SK-N-MC (cell line): ENCODE results near the gene SLC2A5.

Experiments
- DNase-seq: peaks from one replicate; pipeline ENCODE4 v3.0.0-alpha.2; 2011; ENCODE audit warnings: low read depth, low spot score
- H3K27ac ChIP-seq: fragments of 200-600 bp; sonication (generic); 2 replicates; pipeline ENCODE4 v1.5.1; 2016; ENCODE audit warnings: mixed run types
- H3K36me3 ChIP-seq: fragments of 200-600 bp; sonication (generic); 2 replicates; pipeline ENCODE4 v1.6.1; 2017; ENCODE audit warnings: antibody characterized with exemption, low read length, mixed read lengths; ENCODE audit not compliant: insufficient read depth
- H3K4me3 ChIP-seq: fragments of 200-600 bp; sonication (generic); 2 replicates; pipeline ENCODE4 v1.5.1; 2016
- H3K9ac ChIP-seq: fragments of 200-600 bp; sonication (generic); 2 replicates; pipeline ENCODE4 v1.8.0; 2017; ENCODE audit warnings: mixed run types, mixed read lengths; ENCODE audit not compliant: insufficient read length
- H3K9me3 ChIP-seq: fragments of 200-600 bp; sonication (generic); 2 replicates; pipeline ENCODE4 v1.6.1; 2017; ENCODE audit warnings: low read depth, mild to moderate bottlenecking, antibody characterized with exemption, low read length, moderate library complexity, mixed read lengths
- EZH2 ChIP-seq: fragments of 200-600 bp; sonication (generic); IDR thresholded peaks from one replicate; pipeline ENCODE4 v1.6.1; 2017; ENCODE audit warnings: antibody characterized with exemption
- FOXP2 ChIP-seq: optimal IDR thresholded peaks from 2 replicates; pipeline ENCODE3; 2011; ENCODE audit warnings: mild to moderate bottlenecking, moderate library complexity; ENCODE audit not compliant: insufficient read depth; ENCODE audit errors: extremely low read length, control extremely low read depth
- POLR2AphosphoS5 ChIP-seq: IDR thresholded peaks from 2 replicates; pipeline ENCODE4 v1.6.1; 2012; ENCODE audit warnings: mild to moderate bottlenecking, low read depth, low read length, borderline replicate concordance

SLC2A5 gene

DNA sequence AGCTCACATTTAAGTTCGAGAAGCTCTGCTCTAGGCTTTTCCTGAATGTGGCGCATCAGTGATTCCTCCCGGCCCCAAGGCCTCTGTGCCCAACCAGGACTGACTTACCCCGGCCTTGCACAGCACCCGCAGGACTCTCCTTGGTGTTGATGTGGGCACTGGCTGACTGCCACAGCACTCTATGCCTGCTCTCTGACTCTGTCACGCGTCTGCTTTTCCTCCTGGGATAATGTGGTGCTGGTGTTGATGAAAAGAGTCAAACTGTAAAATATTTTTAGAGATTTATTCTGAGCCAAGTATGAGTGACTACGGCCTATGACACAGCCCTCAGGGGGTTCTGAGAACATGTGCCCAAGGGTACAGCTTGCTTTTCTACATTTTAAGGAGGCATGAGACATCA lies 15.5 kb upstream of the SLC2A5 start:
- H3K4me3 ChIP-seq, result no peak overlapping the region
- no peak overlapping the region for H3K27ac ChIP-seq
- DNase-seq, result no peak
- no peaks in the 10 kb centered on the region for H3K9me3 ChIP-seq
- H3K9ac ChIP-seq, result no peak overlapping the region
- TF ChIP-seq FOXP2 (no peak), POLR2AphosphoS5 (no peak)
- H3K36me3 ChIP-seq, result no peaks in the 10 kb centered on the region

DNA sequence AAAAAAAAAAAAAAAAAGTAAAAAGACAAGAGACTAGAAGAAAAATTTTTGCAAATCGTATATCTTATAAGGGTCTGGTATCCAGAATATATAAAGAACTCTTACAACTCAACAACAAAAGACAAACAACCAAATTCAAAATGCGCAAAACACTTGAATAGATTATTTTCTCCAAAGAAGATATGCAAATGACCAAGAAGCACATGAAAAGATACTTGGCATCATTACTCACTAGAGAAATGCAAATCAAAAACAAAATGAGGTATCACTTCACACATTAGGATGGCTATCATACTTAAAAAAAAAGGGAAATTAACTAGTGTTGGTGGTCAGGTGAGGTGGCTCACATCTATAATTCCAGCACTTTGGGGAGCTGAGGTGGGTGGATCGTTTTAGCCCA lies 12.0 kb upstream of the SLC2A5 start:
- H3K27ac ChIP-seq, result no peak overlapping the region
- no peak for DNase-seq
- no peak overlapping the region for H3K4me3 ChIP-seq
- no peaks in the 10 kb centered on the region for H3K9me3 ChIP-seq
- H3K36me3 ChIP-seq, result no peaks in the 10 kb centered on the region
- no peak overlapping the region for H3K9ac ChIP-seq
- TF ChIP-seq POLR2AphosphoS5 (no peak), FOXP2 (no peak), EZH2 (no peak)

DNA sequence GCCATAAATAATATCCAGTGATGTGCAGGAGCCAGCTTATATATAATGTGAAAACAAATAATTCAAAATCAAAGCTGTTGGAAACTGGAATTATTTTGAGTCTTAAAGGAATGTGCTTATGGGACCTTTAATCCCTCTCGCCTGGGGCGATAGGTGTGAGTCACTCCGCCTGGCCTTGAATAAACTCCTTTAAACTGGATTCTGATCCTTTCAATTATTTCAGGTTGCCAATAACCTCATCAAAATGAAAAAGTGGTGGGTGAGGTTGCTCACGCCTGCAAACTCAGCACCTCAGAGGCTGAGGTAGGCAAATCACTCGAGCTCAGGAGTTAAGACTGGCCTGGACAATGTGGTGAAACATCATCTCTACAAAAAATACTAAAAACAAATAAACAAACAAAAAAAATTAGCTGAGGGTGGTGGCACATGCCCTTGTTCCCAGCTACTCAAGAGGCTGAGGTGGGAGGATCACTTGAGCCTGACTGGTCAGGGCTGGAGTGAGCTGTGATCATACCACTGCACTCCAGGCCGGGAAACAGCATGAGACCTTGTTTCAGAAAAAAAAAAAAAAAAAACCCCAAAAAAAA lies 11.4 kb upstream of the SLC2A5 start:
- no peak overlapping the region for H3K9ac ChIP-seq
- no peak for DNase-seq
- H3K4me3 ChIP-seq, result no peak overlapping the region
- TF ChIP-seq POLR2AphosphoS5 (no peak), FOXP2 (no peak), EZH2 (no peak)
- H3K36me3 ChIP-seq, result no peaks in the 10 kb centered on the region
- no peaks in the 10 kb centered on the region for H3K9me3 ChIP-seq
- H3K27ac ChIP-seq, result no peak overlapping the region

DNA sequence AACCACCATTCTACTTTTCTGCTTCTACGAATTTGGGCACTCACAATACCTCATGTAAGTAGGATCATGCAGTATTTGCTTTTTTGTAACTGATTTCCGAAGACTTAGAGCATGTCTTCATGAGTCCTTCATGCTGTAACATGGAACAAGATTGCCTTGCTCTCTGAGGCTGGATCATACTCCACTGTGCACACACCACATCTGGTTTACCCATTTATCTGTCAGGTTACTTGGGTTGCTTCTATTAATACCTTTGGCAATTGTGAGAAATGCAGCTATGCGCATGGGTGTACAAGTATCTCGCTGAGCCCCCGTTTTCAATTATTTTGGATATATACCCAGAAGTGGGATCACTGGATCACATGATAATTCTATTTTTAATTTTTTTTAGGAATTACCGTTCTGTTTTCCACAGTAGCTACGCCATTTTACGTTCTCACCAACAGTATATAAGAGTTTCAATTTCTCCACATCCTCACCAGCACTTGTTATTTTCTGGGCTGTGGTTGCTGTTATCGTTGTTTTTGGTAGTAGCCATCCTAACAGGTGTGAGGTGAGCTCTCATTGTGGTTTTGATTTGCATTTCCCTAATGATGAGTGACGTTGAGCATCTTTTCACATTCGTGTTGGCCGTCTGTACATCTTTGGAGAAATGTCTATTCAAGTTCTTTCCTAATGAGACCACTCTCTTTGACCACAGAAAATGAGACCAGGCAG lies 10.7 kb upstream of the SLC2A5 start:
- Histone ChIP-seq H3K9me3 (no peaks in the 10 kb centered on the region), H3K4me3 (no peak overlapping the region), H3K27ac (no peak overlapping the region), H3K36me3 (no peaks in the 10 kb centered on the region), H3K9ac (no peak overlapping the region)
- no peak for DNase-seq
- no peak for TF ChIP-seq POLR2AphosphoS5
- TF ChIP-seq FOXP2, result no peak
- TF ChIP-seq EZH2, result no peak

DNA sequence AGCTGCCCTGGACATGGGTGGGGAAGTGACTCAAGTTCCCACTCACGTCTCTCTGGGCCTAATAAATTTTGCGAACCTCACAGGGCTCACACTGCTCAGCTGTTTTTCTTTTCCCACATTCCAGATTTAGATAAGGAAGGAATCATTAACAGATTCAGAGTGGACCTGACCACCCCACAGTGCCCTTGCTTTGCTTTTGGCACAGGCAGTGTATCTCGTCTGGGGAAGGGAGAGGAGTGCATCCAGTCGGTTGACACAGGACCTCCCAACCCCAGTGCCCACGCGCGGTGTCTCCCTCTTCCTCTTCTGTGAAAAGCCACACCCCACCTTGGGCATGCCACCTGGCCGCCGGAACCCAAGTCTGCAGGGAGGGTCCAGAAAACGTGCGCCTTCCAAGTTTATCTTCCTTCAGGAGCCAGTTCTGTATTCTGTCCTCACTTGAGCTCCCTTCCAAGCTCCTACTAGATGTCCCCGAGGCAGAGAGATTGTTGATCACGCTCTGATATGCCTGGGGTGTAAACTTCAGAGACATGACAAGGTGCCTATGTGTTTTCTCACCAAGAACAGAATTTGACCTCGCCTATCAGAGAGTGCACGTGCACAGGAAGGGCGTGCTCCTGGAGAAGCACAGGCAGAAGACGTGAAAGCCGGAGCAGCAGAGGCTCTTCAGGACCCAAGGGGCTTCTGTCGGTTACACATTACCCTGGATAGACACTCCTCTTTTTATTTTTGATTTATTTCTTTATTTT lies 9.5 kb upstream of the SLC2A5 start:
- no peak for DNase-seq
- no peak for TF ChIP-seq FOXP2
- no peak for TF ChIP-seq POLR2AphosphoS5
- no peak for TF ChIP-seq EZH2
- Histone ChIP-seq H3K9ac (no peak overlapping the region), H3K36me3 (no peaks in the 10 kb centered on the region), H3K4me3 (no peak overlapping the region), H3K27ac (no peak overlapping the region), H3K9me3 (no peaks in the 10 kb centered on the region)

DNA sequence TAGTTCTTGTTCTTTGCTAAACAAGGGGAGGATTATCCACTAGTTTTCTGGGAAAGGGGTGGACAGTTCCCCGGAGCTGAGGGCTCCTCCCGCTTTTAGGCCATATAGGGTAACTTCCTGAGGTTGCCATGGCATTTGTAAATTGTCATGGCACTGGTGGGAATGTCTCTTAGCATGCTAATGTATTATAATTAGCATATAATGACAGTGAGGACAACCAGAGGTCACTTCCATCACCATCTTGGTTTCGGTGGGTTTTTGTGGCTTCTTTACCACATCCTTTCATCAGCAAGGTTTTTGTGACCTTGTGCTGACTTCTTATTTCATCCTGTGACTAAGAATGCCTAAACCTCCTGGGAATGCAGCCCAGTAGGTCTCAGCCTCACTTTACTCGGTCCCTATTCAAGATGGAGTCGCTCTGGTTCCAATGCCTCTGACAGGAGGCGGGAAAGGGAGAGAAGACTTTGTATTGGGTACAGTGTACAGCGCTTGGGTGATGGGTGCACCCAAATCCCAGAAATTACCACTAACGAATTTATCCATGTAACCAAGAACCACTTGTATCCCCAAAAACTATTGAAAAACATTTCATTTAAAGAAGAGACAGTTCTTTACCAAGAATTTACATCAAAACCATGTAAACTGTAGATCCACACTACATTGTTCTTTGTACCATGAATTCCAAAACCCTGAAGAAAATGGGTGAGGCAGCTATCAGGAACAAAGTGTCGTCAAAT lies 8.7 kb upstream of the SLC2A5 start:
- H3K36me3 ChIP-seq, result no peaks in the 10 kb centered on the region
- TF ChIP-seq EZH2 (no peak), POLR2AphosphoS5 (no peak), FOXP2 (no peak)
- H3K27ac ChIP-seq, result no peak overlapping the region
- no peak overlapping the region for H3K9ac ChIP-seq
- DNase-seq, result no peak
- H3K9me3 ChIP-seq, result no peaks in the 10 kb centered on the region
- no peak overlapping the region for H3K4me3 ChIP-seq

DNA sequence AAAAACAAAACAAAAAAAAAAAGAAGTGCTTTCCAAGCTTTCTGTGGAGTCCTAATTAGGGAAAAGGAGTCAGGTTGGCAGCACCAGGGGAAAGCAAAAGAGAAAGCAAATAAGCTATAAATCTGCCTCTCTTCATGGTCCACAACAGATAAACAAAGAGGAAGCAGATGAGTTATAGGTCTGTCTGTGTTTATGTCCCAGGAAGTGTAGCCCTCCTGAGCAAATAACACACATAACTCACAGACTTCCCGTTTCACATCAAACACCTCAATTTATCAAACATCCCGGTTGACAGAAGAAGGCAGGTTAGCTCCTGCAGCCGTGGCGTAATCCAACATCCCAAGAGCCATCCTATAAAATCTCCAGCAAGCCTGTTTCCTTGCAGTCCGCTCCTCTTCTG lies 5.6 kb upstream of the SLC2A5 start:
- H3K36me3 ChIP-seq, result no peaks in the 10 kb centered on the region
- no peak overlapping the region for H3K27ac ChIP-seq
- DNase-seq, result no peak
- no peak overlapping the region for H3K9ac ChIP-seq
- H3K9me3 ChIP-seq, result no peaks in the 10 kb centered on the region
- H3K4me3 ChIP-seq, result no peak overlapping the region
- TF ChIP-seq EZH2, result no peak
- TF ChIP-seq POLR2AphosphoS5, result no peak
- TF ChIP-seq FOXP2, result no peak

DNA sequence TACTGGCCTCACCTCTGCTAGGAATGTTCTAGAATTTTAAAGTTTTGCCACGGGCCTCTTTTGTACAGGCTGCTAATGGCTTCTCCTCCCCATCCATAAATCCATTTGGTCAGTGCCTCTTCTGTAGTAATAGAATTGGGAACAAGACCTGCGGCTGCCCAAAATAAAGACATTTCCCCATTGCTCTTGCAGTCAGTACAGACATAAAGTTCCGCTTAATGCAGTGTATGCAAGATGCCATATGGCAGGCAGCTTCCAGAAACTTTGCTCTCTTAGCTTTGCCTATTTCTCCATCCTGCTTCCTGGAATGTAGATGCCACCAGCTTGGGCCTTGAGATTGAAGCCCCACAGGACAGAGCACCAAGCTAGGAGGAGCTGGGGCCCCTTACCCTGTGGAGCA lies 3.7 kb upstream of the SLC2A5 start:
- Histone ChIP-seq H3K9ac (no peak overlapping the region), H3K27ac (no peak overlapping the region), H3K9me3 (no peaks in the 10 kb centered on the region), H3K4me3 (no peak overlapping the region), H3K36me3 (no peaks in the 10 kb centered on the region)
- no peak for TF ChIP-seq EZH2
- TF ChIP-seq POLR2AphosphoS5, result no peak
- no peak for TF ChIP-seq FOXP2
- no peak for DNase-seq

DNA sequence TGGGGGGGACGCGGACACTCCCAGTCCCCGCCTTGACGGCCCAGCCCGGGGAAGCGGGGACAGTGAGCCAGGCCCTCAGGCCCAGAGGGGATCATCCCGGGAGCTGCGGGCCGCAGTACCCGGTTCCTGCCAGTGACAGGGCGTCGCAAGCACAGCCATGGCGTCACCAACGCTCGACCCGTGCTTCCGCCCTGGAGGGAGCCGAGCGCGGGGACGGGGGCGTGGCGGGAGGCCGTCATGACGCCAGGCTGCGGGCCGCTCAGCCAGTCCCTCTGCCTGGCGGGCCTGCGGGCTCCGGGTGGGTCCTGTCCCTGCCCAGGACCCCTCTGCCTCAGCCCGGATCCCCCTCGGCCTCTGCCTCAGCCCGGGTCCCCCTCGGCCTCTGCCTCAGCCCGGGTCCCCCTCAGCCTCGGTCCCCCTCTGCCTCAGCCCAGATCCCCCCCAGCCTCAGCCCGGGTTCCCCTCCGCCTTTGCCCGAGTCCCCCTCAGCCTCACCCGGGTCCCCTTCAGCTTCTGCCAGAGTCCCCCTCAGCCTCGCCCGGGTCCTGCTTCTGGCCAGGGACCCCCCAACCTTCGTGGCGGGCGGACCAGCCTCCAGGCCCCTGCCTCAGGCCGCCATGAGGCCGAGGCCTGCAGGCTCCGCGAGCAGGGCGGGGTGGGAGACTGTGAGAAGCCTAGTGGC lies 2.3 kb upstream of the SLC2A5 start:
- Histone ChIP-seq H3K4me3 (no peak overlapping the region), H3K27ac (no peak overlapping the region), H3K9ac (no peak overlapping the region), H3K36me3 (no peaks in the 10 kb centered on the region), H3K9me3 (no peaks in the 10 kb centered on the region)
- DNase-seq, result no peak
- no peak for TF ChIP-seq FOXP2
- no peak for TF ChIP-seq EZH2
- TF ChIP-seq POLR2AphosphoS5, result no peak
